GM12878 (cell line): ENCODE measurements around the gene ALDH18A1. TPM values are rescaled to one million over a fixed set of nuclear protein-coding genes. Genes with fewer than 3 reads are reported as not detected.

Experiments
- ATAC-seq: fragments of 200-7000 bp; cut with Tn5 transposase; 3 replicates; pipeline ENCODE4 v1.9.1; 2020; ENCODE audit warnings: mild to moderate bottlenecking, moderate library complexity
- BruUV-seq: library from RNA; stranded (reverse); fragments of 400-500 nt; replicated peaks from 2 replicates; lab custom pipeline; 2021; lab: Mats Ljungman, UMichigan
- CTCF ChIA-PET: fragments of 300-600 bp; sonication (Branson Sonifier 250); formaldehyde crosslinking; extraction: SDS; loops from one replicate; lab custom pipeline; 2021; ENCODE audit warnings: inconsistent platforms; lab: Yijun Ruan, JAX
- POLR2A ChIA-PET: fragments of 350-600 bp; formaldehyde crosslinking; extraction: SDS; loops from one replicate; lab custom pipeline; 2021; ENCODE audit warnings: inconsistent platforms; lab: Charles Lee
- RAD21 ChIA-PET: fragments of 300-600 bp; sonication (Branson Sonifier 250); formaldehyde crosslinking; loops from one replicate; lab custom pipeline; 2023; ENCODE audit warnings: antibody characterized with exemption; ENCODE audit not compliant: unreplicated experiment; lab: Charles Lee
- SMC1A ChIA-PET: fragments of 300-600 bp; sonication (Branson Sonifier 250); formaldehyde crosslinking; loops from one replicate; lab custom pipeline; 2023; ENCODE audit not compliant: unreplicated experiment, uncharacterized antibody; lab: Charles Lee
- DNase-seq: peaks from one replicate; pipeline ENCODE4 v3.0.0-alpha.2; 2011; ENCODE audit warnings: low read depth, low spot score
- FAIRE-seq: peaks from 3 replicates; lab custom pipeline; 2011; peaks lifted over from hg19 to GRCh38; lab: Jason Lieb, UNC
- H2AFZ ChIP-seq: 2 replicates; pipeline ENCODE4 v1.6.0; 2011; ENCODE audit warnings: low read depth, low read length, control low read depth; ENCODE audit not compliant: control insufficient read depth
- H3K27ac ChIP-seq: 2 replicates; pipeline ENCODE4 v1.5.1; 2011; ENCODE audit warnings: control low read depth; ENCODE audit not compliant: control insufficient read depth, insufficient read depth
- H3K27me3 ChIP-seq, 2 experiments: replicated peaks in 1 of 2; 2 replicates each; pipeline versions ENCODE4 v1.6.0 to v1.6.1; 2011; ENCODE audit warnings: low read length in 1 of 2; ENCODE audit not compliant: control insufficient read depth in 2 of 2, insufficient read depth in 2 of 2
- H3K36me3 ChIP-seq, 2 experiments: 2 replicates each; pipeline ENCODE4 v1.5.1; 2011; ENCODE audit warnings: low read length in 1 of 2; ENCODE audit not compliant: control insufficient read depth in 2 of 2, insufficient read depth in 2 of 2
- H3K4me1 ChIP-seq: 2 replicates; pipeline ENCODE4 v1.6.1; 2011; ENCODE audit warnings: mild to moderate bottlenecking, low read length, moderate library complexity, mixed read lengths; ENCODE audit not compliant: control insufficient read depth, insufficient read depth
- H3K4me2 ChIP-seq: 2 replicates; pipeline ENCODE4 v1.6.0; 2011; ENCODE audit warnings: control low read depth; ENCODE audit not compliant: control insufficient read depth, insufficient read depth
- H3K4me3 ChIP-seq: fragments of 200-600 bp; sonication (generic); 2 replicates; pipeline ENCODE4 v1.5.1; 2016
- H3K79me2 ChIP-seq: 2 replicates; pipeline ENCODE4 v1.6.0; 2011; ENCODE audit warnings: low read length; ENCODE audit not compliant: control insufficient read depth, insufficient read depth
- H3K9ac ChIP-seq: 2 replicates; pipeline ENCODE4 v1.8.0; 2011; ENCODE audit warnings: low read length, control low read depth, mixed read lengths; ENCODE audit not compliant: control insufficient read depth, insufficient read depth
- H3K9me3 ChIP-seq: replicated peaks from 3 replicates; pipeline ENCODE4 v1.5.1; 2011; ENCODE audit warnings: mild to moderate bottlenecking, low read length; ENCODE audit not compliant: control insufficient read depth, insufficient read depth
- H4K20me1 ChIP-seq: 2 replicates; pipeline ENCODE4 v1.6.0; 2011; ENCODE audit not compliant: control insufficient read depth, insufficient read depth
- ATF2 ChIP-seq: IDR thresholded peaks from 2 replicates; pipeline ENCODE4 v1.6.1; 2012; ENCODE audit warnings: low read length, inconsistent platforms
- CBX3 ChIP-seq: fragments of 200-600 bp; sonication (generic); IDR thresholded peaks from 2 replicates; pipeline ENCODE4 v1.6.1; 2016; ENCODE audit warnings: low read depth, borderline replicate concordance
- SUPT20H ChIP-seq: IDR thresholded peaks from 2 replicates; pipeline ENCODE4 v1.6.1; 2011; ENCODE audit warnings: low read depth, mild to moderate bottlenecking, low read length, moderate library complexity, borderline replicate concordance; ENCODE audit not compliant: control insufficient read depth
- TARDBP ChIP-seq: IDR thresholded peaks from 2 replicates; pipeline ENCODE4 v1.6.1; 2016; ENCODE audit warnings: borderline replicate concordance
- YY1 ChIP-seq: IDR thresholded peaks from 2 replicates; pipeline ENCODE4 v1.6.1; 2011; ENCODE audit warnings: low read depth, mild to moderate bottlenecking, low read length
- ZNF217 ChIP-seq: fragments of 450-650 bp; IDR thresholded peaks from 2 replicates; pipeline ENCODE4 v1.6.1; 2017; ENCODE audit warnings: antibody characterized with exemption, mild to moderate bottlenecking
- ZNF24 ChIP-seq: fragments of 450-650 bp; IDR thresholded peaks from 2 replicates; pipeline ENCODE4 v1.6.1; 2017; ENCODE audit warnings: antibody characterized with exemption, mild to moderate bottlenecking
- in situ Hi-C: fragments of 300-500 bp; cut with MboI; formaldehyde crosslinking; loops from 9 replicates; pipeline ENCODE4 v1.14.3; 2018; ENCODE audit warnings: mixed read lengths
- intact Hi-C: fragments of 100-400 bp; cut with micrococcal nuclease; formaldehyde crosslinking; loops from one replicate; pipeline ENCODE4 v1.14.2; 2022; ENCODE audit not compliant: unreplicated experiment
- polyA plus RNA-seq, 11 experiments: library from polyadenylated mRNA; depleted of rRNA in 4 of 11; unstranded in 6 of 11; stranded (reverse) in 5 of 11; fragments of >200 nt; fragmentation: Nextera tagmentation in 4 of 11; fragmentation: Illumina TruSeq in 1 of 11; extraction: Ambion mirVana in 4 of 11; extraction: Trizol in 1 of 11; gene quantifications; 1 replicate in 1 of 11; 2 replicates in 10 of 11; pipeline versions ENCODE4 v1.2.1 to v1.2.3, GENCODE V29; 2011 to 2016; ENCODE audit warnings: inconsistent platforms in 2 of 11, missing spikeins in 2 of 11, low read depth in 1 of 11
- total RNA-seq, 4 experiments: library from RNA; depleted of rRNA in 3 of 4; stranded (reverse); fragments of >200 nt in 3 of 4; fragmentation: Illumina TruSeq in 1 of 4; extraction: Trizol in 1 of 4; gene quantifications; 2 replicates each; pipeline versions ENCODE4 v1.2.1 to v1.2.3, GENCODE V29; 2013 to 2021
- TF ChIP-seq, protein P1 (sequence below): IDR thresholded peaks from 2 replicates; pipeline ENCODE4 v1.6.1; 2011; ENCODE audit warnings: low read depth, low read length, improper control_type of control experiment, borderline replicate concordance
- TF ChIP-seq, protein P2 (sequence below): fragments of 450-650 bp; IDR thresholded peaks from 2 replicates; pipeline ENCODE4 v1.6.1; 2016; ENCODE audit warnings: mild to moderate bottlenecking, moderate library complexity, borderline replicate concordance
- TF ChIP-seq, protein P3 (sequence below): IDR thresholded peaks from 2 replicates; pipeline ENCODE4 v1.6.1; 2012; ENCODE audit warnings: mild to moderate bottlenecking, low read depth, low read length

Gene ALDH18A1
- total and polyA plus RNA-seq, 10 of the 15 experiments (the other 5 are each of a cell fraction or from before 2014, with no cell fraction given): 24.3 to 118 (median 99.3) TPM

DNA sequence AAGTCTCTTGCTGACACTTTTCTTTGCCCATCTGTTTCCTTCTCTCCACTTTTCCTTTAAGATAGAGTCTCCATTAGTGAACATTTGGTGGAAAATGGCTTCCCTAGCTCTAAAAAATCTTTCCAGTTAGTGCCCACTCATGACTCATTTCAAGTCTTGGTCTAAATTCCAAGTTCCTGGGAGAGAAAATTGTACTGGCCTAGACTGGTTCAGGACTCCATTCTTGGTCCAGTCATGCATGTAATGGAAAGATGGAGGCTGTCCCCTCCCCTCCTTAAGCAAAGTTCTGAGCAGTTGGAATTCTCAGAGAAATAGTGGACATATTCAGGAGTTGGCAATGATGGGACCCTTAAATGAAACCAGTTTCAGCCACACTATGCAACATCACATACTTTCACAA is 3.8 kb upstream of the ALDH18A1 start:
- ATAC-seq (no peak), DNase-seq (no peak), FAIRE-seq (no peak)
- no peak overlapping the region for H3K4me3 ChIP-seq
- H2AFZ ChIP-seq: no peak overlapping the region
- CTCF ChIA-PET: no interaction called here
- intact Hi-C loops (no loop called here), in situ Hi-C loops (no loop called here)
- H3K27ac ChIP-seq: no peak overlapping the region
- H3K36me3 ChIP-seq: peaks cover 0 to 1% of the 10 kb centered on the region in 2 experiments; a peak in 2 of 4 replicates
- no peaks in the 10 kb centered on the region for H3K9me3 ChIP-seq
- no peak overlapping the region for H3K9ac ChIP-seq
- POLR2A ChIA-PET: interaction anchor here (0.6 to 1.1 kb wide), 3 partner anchors 9 to 320 kb away, joined by 3 to 4 read pairs (median 3); no protein-coding TSS in a partner anchor
- RAD21 ChIA-PET: no interaction called here
- H3K27me3 ChIP-seq: no peaks in the 10 kb centered on the region
- peaks cover 3% of the 10 kb centered on the region; the same call in 1 of the 2 replicates for H3K4me1 ChIP-seq
- H3K4me2 ChIP-seq: no peak overlapping the region
- BruUV-seq: no TSS peak
- peaks cover 15% of the 10 kb centered on the region for H3K79me2 ChIP-seq
- H4K20me1 ChIP-seq: no peaks in the 10 kb centered on the region
- SMC1A ChIA-PET: interaction anchor here (0.8 to 2.1 kb wide), 2 partner anchors 8 to 24 kb away, joined by 3 to 5 read pairs; no protein-coding TSS in a partner anchor
- no peak for TF ChIP-seq ATF2
- no peak for TF ChIP-seq TARDBP
- TF ChIP-seq, protein P1, sequence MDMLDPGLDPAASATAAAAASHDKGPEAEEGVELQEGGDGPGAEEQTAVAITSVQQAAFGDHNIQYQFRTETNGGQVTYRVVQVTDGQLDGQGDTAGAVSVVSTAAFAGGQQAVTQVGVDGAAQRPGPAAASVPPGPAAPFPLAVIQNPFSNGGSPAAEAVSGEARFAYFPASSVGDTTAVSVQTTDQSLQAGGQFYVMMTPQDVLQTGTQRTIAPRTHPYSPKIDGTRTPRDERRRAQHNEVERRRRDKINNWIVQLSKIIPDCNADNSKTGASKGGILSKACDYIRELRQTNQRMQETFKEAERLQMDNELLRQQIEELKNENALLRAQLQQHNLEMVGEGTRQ: no peak
- no peak for TF ChIP-seq SUPT20H
- TF ChIP-seq YY1: no peak
- no peak for TF ChIP-seq ZNF24
- no peak for TF ChIP-seq ZNF217
- TF ChIP-seq, protein P2, sequence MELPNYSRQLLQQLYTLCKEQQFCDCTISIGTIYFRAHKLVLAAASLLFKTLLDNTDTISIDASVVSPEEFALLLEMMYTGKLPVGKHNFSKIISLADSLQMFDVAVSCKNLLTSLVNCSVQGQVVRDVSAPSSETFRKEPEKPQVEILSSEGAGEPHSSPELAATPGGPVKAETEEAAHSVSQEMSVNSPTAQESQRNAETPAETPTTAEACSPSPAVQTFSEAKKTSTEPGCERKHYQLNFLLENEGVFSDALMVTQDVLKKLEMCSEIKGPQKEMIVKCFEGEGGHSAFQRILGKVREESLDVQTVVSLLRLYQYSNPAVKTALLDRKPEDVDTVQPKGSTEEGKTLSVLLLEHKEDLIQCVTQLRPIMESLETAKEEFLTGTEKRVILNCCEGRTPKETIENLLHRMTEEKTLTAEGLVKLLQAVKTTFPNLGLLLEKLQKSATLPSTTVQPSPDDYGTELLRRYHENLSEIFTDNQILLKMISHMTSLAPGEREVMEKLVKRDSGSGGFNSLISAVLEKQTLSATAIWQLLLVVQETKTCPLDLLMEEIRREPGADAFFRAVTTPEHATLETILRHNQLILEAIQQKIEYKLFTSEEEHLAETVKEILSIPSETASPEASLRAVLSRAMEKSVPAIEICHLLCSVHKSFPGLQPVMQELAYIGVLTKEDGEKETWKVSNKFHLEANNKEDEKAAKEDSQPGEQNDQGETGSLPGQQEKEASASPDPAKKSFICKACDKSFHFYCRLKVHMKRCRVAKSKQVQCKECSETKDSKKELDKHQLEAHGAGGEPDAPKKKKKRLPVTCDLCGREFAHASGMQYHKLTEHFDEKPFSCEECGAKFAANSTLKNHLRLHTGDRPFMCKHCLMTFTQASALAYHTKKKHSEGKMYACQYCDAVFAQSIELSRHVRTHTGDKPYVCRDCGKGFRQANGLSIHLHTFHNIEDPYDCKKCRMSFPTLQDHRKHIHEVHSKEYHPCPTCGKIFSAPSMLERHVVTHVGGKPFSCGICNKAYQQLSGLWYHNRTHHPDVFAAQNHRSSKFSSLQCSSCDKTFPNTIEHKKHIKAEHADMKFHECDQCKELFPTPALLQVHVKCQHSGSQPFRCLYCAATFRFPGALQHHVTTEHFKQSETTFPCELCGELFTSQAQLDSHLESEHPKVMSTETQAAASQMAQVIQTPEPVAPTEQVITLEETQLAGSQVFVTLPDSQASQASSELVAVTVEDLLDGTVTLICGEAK: no peak
- TF ChIP-seq CBX3: no peak
- TF ChIP-seq, protein P3, sequence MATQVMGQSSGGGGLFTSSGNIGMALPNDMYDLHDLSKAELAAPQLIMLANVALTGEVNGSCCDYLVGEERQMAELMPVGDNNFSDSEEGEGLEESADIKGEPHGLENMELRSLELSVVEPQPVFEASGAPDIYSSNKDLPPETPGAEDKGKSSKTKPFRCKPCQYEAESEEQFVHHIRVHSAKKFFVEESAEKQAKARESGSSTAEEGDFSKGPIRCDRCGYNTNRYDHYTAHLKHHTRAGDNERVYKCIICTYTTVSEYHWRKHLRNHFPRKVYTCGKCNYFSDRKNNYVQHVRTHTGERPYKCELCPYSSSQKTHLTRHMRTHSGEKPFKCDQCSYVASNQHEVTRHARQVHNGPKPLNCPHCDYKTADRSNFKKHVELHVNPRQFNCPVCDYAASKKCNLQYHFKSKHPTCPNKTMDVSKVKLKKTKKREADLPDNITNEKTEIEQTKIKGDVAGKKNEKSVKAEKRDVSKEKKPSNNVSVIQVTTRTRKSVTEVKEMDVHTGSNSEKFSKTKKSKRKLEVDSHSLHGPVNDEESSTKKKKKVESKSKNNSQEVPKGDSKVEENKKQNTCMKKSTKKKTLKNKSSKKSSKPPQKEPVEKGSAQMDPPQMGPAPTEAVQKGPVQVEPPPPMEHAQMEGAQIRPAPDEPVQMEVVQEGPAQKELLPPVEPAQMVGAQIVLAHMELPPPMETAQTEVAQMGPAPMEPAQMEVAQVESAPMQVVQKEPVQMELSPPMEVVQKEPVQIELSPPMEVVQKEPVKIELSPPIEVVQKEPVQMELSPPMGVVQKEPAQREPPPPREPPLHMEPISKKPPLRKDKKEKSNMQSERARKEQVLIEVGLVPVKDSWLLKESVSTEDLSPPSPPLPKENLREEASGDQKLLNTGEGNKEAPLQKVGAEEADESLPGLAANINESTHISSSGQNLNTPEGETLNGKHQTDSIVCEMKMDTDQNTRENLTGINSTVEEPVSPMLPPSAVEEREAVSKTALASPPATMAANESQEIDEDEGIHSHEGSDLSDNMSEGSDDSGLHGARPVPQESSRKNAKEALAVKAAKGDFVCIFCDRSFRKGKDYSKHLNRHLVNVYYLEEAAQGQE: no peak
